Stimulated activated CD4-positive, alpha-beta T cell treated with anti-CD3 and anti-CD28 coated beads, Interleukin-12 subunit alpha, Interleukin-12 subunit beta, amount 100 ng/mL, for 4 hours (primary cell): ENCODE results near the gene NPNT.

ENCODE experiments used
- DNase-seq: peaks from one replicate; pipeline ENCODE4 v3.0.0-alpha.2; 2020

The NPNT gene

DNA sequence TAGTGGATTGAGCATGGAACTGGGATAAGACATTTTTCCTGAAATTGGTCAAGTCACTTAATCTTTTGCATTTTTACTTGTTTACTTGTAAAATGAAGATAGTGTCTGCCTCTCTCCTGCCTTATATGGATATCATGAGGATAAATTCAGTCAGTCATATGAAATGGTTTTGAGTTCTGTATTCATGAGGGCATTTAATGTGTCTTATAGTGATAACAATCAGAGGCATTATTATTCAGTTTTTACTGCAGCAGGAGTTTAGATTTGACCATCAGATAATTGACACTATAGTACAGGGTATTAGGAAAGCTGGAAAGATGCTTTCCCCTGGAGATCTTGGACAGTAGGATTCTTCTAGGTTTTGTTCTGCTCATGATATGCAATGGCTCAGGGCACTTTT, 26.0 kb downstream of the NPNT start:
- DNase-seq: no peak

DNA sequence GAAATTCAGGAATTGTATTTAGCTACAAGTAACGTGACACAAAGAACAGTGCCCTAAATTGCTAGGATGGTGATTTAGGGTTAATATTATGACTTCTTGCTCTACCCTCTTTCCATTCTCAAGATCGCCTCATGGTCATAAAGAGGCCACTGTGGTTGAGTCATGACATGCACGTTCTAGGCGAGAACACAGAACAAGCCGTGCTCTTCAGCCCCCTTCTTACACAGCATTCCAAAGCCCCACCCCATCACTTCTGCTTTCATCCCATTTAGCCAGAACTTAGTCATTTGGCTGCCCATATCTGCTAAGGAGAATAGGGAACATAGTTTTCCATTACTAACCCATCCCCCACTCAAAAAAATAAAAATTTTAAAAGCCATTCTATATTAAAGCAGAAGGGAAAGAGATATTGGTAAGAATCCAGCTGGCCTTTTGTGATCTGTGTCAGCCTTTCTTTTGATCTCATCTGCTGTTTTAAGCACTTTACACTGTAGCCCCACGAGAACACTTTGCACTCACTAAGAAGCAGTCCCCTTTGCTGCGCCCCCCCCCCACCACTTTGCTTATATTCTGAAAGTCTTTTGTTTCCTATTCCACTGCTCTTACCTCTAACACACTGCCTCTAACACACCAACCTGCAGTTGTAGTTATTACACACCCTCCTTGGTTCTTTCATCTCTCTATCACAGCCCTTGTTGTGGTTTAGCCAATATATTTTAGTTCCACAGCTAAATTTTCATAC, 28.4 kb downstream of the NPNT start:
- no peak for DNase-seq

DNA sequence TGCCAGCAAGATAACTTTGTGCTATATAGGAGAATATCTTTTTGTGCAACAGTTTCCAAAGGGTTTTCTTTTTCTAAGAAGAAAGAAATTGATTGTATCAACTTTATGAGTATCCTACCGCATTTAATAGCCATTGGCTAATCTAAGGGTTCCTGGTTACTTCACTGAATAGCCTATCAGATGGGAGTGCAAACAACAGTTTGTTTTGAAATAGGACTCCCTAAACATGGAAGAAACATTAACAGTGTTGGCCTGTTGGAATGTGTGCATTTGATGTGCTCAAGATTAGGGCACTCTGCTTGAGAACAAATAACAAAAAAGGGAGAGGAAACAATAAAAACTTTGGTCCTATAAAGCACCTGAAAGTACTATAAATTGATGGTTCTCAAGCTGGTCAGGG, 29.1 kb downstream of the NPNT start:
- no peak for DNase-seq

DNA sequence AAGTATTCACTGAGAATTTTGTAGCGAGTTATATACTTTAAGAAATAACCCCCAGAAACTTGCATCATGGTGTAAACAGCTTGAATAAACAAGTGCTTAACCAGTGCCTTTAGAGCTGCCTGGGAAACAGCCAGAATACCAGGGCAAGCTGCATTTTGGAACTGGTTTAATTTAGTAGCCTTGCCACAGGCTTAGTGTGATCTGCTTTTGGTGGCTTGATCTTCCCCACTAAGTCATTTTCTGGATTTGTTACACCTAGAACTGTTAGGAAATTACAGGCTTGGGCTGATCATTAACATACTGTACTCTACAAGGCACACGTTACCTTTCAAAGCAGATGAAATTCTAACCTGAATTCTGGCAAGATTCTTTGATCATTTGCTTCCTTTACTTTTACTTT, 35.4 kb downstream of the NPNT start:
- DNase-seq: no peak

DNA sequence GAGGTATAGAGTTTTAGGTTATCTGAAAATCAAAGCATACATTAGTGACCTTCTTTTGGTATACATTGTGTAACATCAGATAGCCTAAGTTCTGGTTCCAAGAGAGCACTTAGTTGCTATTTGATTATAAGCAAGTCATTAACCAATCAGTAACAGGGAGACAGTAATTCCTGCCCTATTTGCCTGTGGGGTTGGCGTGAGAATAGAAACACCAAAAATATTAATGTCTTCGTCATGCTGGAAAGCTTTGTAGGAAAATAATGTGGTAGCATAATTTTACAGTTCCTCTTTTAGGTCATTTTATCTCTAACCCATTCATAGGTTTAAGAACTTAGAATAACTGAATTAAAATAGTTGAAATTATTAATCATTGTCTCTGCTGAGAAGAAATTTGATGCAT, 37.8 kb downstream of the NPNT start:
- DNase-seq: no peak

DNA sequence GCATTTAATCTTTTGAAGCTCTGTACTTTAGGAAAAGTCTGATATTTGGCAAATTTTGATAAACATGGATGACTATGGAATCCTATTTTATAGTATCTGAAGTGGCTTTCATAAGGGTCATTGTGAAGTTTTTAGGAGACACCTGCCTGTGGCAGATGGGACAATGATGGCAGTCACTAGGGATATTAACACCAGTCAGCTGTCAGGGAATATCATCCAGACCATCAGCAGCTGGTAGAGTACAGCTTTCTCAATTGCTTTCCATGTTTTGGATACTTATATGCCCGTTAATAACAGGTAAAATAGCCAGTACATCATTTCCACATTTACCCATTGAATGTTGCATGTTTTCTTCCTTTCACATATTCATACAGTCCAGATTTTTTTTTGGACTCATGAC, 39.1 kb downstream of the NPNT start:
- no peak for DNase-seq

DNA sequence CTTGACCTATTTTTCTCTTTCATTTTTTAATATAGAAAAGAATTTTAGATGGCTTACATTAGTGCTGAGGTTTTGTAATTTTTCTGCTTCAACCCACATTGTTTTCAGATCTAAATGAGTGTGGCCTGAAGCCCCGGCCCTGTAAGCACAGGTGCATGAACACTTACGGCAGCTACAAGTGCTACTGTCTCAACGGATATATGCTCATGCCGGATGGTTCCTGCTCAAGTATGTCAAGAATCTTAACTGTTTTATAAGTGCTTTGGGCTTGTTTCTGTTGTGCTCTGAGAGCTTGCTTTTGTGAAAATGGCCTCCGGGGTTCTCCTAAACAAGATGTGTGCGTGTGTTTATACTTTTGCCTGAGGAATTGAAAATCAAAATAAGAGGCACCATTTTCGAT, 41.6 kb downstream of the NPNT start:
- DNase-seq: no peak

DNA sequence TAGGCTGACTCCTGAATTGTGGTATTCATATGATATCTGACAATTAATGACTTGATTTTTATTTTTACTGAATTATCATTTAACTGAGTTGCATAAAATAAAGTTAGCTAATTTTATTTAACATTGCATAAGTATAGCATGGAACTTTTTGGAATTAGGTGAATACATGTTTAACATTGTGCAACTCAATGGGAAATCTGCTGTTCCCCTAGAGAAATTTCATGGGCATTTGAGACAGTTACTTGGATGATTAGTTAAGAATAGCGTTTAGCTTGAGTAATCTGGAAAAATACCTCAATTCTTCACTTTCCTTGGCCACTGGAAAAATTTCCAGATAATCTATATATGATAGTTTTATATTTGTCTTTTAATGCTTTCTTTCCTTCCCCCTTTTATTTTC, 42.5 kb downstream of the NPNT start:
- no peak for DNase-seq

DNA sequence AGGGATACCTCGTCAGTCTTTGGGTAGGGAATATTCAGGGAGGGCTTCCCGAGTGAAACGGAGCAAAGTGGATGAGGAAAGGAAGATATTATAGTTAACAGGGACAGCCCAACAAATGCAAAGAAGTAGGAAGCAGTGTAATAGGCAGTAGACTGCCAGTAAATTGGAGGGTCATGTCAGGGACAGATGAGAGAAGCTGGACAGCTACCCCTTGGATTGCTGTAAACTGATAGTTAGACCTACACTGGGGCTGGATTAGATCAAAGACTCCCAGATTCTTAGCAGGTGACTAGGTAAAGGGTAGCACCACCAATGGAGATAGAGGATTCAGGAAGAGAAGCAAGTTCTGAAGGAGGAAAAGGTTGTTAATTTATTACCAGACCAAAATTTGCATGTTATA, 48.0 kb downstream of the NPNT start:
- DNase-seq: no peak

DNA sequence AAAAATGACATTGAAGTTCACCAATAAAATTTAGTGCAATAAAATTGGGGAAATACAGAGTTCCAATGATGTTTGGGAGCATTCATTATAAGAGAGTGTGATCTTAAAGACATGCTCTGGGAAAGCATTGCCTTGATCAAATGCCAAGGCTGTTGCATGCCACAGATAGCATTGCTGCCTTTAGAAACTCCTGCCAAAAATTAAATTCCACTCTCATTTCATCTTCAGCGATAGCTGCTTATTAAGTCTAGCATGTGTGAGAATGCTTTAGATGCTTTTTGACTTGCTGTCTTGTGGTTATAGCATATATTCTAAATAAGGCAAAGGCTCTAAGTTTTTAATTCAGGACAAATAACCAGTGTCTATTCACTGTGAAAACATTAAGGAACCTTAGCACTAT, 49.3 kb downstream of the NPNT start:
- DNase-seq: no peak

DNA sequence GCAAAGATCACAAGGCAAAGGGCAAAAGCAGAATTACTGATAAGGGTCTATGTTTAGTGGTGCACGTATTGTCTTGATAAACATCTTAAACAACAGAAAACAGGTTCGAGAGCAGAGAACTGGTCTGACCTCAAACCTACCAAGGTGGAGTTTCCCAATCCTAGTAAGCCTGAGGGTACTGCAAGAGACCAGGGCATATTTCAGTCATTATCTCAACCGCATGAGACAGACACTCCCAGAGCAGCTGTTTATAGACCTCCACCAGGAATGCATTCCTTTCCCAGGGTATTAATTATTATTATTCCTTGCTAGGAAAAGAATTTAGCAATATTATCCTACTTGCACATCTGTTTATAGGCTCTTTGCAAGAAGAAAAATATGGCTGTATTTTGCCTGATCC, 51.5 kb downstream of the NPNT start:
- no peak for DNase-seq

DNA sequence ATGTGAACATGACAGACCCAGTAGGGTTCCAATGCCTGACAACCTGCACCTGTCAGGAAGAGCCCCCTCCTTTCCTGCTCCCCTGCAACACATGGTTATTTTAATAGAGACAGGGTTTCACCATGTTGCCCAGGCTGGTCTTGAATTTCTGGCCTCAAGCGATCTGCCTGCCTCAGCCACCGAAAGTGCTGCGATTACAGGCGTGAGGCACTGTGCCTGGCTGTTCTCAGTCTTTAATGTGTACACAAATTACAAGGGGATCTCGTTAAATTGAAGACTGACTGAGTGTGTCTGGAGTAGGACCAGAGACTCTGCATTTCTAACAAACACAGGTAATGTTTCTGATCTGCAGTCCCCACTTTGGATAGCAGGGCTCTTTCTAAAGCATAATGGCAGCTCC, 55.4 kb downstream of the NPNT start:
- DNase-seq: no peak

DNA sequence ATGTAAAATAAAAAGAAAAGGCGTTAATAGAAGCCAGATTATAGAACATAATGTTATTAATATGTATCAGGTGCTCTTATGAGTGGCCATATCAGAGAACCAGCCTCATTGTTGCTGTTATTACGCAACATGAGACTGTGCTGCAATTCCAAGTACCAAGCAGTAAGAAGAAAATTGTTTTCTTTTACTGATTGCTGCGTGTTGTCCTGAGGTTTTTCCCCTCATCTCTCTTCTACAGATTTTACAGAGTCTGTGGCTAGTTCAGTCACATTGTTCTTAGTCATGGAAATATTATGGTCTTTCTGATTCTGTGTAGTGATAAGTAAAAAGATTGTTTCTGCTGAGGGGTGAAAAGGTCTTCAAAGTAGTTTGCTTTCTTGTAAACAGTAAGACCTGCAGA, 55.9 kb downstream of the NPNT start:
- DNase-seq: no peak

DNA sequence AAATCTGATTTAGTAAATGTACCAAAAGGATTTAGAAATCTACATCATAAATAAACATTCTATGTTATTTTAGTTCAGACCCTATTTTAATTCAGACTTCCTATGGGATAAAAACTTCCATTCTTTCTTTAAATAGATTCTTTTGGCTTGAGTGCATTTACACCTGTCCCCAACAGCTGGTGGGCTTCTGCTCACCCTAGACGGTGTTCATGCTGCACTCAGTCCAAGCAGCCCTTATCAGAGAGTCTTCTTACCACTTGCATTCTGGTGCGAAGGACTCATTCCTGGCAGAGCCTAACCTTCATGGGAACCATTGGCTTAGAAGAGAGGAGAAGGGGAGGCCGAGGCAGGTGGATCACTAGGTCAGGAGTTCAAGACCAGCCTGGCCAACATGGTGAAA, 57.3 kb downstream of the NPNT start:
- no peak for DNase-seq

DNA sequence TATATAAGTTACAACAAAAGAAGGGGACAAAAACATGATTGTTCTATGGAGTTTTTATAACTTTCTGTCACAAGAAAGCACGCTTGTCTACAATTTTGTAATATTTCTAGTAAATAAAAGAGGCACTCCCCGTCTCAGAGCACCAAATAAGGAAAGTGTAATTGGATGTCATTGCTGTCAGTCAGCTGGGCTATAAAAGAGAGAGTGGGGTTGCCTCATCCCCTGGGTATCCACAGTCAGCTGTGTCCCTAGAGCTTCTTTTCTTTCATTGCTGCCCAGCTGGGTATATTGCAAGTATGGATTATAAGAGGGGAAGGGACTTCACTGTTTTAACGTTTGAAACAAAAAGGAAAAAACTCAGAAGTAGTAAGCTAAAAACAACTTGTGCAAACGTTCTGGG, 61.3 kb downstream of the NPNT start:
- DNase-seq: no peak

DNA sequence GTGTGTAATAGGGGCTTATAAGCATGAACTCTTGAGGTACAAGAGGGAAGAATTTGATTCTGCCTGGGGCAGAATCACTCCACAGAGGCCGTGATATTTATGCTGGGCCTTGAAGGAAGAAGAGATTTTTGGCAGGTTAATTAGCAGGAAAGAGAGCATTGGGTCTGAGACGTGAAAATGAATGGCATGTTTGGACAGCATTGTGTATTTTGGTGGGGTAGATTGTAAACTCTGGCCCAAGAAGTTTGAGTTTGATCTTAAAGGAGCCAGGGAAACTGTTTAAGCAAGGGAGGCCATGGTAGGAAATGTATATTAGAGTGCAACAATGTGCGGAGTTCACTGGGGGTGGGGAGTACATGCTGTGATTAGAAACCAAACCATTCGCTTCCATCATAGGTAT, 62.4 kb downstream of the NPNT start:
- DNase-seq: no peak

DNA sequence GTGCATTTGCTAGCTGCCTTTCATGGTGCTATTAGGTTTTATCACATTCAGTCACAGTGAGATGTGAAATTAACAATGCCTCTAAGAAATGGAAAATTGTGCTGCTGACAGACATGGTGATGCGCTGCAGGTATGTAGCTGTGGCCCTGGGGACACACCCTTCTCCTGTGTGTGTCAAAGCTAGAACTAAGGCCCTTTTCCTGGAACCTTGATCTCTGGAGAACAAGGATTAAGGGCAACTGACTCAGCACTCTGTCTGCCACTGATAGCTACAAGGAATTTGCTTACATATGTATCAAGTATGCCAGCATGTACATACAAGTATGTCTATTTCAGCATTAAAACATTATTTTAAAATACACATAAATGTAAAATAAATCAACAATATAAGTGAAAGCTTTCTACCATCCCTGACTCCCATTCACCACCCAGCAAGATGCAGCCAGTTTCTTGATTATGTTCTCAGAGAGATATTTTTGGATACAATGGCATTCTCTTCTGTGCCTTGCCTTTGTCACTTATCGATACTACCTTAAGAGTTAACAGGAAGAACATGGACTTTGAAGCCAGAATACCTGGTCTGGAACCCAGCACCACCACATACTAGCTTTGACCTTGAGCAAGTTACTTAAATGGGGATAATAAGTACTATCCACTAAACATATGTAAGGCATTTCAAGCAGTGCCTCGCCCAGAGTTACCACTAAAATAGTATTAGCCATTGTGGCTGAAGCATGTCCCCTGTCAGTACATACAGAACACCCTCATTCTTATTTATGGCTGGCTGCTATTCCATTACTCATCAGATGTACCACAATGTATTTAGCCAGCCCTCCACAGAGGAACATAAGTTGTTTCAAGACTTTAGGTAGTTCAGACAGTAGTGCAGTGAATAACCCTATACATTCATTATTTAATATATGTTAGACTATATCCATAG, 68.5 kb downstream of the NPNT start:
- DNase-seq: no peak

DNA sequence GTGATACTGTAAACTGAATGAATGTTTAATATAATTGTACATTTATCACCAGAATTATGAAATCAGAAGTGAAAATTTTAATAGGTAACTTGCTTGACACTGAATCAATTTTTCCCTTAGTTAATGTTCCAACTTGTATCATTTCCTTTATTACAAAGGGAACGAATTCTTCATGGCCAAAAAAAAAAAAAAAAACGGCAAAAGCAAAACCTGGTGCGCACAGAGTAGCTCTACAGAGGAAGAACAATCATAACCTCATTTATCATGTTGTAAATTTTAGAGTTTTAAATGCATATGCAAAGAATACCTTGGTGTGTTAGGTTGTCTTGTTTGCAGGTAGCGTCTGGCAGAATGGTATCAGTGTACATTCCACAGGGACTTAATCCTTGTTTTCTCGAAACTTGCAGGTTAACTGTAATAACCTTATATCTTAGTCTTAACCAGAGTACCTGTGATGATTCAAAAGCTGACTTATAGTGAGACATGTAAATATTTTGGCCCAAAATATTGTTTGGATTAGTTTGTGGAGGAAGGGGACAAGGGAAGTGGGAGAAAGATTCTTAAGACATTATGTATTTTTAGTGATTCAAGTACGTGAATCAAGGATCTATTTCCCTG, 70.0 kb downstream of the NPNT start:
- DNase-seq: no peak

DNA sequence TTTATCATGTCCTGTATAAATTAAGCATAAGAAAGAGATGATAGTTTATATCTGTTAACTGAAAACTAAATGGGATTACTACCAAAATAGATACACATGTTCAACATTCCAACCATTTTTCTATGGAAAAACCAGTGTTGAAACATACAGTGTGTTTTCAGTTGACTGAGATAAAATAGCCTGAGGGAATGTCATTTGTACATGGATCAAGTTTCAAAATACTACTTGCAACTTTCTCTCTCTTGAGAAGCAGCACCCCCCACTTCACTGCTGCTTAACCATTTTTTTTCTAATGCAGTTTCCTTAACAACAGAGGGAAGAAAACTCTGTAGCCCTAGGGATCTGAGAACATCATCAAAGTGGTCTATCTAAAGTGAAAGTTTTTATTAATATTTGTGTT, 70.8 kb downstream of the NPNT start:
- DNase-seq: no peak

DNA sequence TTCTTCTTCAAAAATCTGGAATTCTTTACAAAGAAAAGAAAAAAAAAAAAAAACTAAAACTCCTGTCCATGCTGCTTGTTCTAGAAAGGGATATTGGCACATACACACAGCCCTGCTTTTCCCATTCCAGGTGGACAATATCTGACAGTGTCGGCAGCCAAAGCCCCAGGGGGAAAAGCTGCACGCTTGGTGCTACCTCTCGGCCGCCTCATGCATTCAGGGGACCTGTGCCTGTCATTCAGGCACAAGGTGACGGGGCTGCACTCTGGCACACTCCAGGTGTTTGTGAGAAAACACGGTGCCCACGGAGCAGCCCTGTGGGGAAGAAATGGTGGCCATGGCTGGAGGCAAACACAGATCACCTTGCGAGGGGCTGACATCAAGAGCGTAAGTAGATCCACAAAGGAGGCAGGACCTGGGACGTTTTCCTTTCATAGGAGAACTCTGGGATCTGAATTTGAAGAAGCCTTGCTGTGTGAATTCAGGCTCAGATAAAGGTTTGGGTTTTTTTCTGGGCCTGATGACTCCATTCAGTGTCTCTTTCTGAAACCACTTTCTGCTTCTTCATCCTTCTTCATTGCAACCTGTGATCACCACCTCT, 71.9 kb downstream of the NPNT start:
- no peak for DNase-seq

DNA sequence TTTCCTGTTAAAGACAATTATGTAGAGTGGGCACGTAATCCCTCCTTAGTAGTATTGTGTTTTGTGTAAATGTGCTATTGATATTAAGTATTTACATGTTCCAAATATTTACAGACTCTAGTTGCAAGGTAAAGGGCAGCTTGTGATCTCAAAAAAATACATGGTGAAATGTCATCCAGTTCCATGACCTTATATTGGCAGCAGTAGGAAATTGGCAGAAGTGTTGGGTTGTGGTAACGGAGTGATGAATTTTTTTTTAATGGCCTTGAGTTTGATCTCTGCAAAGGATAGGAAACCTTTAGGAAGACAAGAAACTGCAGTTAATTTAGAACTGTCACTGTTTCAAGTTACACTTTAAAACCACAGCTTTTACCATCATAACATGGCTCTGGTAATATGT, 74.3 kb downstream of the NPNT start:
- no peak for DNase-seq

DNA sequence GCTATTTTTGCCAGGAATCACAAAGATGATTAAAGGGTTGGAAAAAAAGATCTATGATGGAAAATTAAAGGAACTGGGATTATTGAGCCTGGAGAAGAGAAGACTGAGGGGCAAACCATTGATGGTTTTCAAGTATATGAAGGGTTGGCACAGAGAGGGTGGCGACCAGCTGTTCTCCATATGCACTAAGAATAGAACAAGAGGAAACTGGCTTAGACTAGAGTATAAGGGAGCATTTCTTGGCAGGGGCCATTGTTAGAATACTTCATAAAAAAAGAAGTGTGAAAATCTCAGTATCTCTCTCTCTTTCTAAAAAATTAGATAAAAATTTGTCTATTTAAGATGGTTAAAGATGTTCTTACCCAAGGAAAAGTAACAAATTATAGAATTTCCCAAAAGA, 75.1 kb downstream of the NPNT start:
- DNase-seq: no peak

DNA sequence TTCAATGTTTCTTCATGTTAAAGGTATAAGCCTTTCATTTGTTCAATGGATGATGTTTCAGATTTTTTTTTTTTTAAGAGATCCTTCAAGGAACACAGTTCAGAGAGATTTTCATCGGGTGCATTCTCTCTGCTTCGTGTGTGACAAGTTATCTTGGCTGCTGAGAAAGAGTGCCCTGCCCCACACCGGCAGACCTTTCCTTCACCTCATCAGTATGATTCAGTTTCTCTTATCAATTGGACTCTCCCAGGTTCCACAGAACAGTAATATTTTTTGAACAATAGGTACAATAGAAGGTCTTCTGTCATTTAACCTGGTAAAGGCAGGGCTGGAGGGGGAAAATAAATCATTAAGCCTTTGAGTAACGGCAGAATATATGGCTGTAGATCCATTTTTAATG, 75.8 kb downstream of the NPNT start:
- no peak for DNase-seq
